ENCODE data around the gene TMEM154.
A peak's percentile ranks its signal among the peaks of the same experiment; 100 is the strongest.

TMEM154 gene

GRCh38 chr4:152705903-152706302 lies 26.1 kb upstream of the TMEM154 start:
- TF ChIP-seq CTCF (conservative IDR thresholded peaks at IDR 0.05): peak; percentile 28; the same call in 1 of the 2 replicates
- H3K27ac ChIP-seq: no peak overlapping the region

- H3K27ac ChIP-seq: no peak overlapping the region
- no peak for TF ChIP-seq CTCF (conservative IDR thresholded peaks at IDR 0.05)
Measured at GRCh38 chr4:152704788-152705187, 25.0 kb upstream of the TMEM154 start.

GRCh38 chr4:152700151-152700550 lies 20.4 kb upstream of the TMEM154 start:
- no peak for TF ChIP-seq CTCF (conservative IDR thresholded peaks at IDR 0.05)
- no peak overlapping the region for H3K27ac ChIP-seq

GRCh38 chr4:152699313-152699712 lies 19.5 kb upstream of the TMEM154 start:
- H3K27ac ChIP-seq: no peak overlapping the region
- TF ChIP-seq CTCF (conservative IDR thresholded peaks at IDR 0.05): no peak

- H3K27ac ChIP-seq: no peak overlapping the region
- TF ChIP-seq CTCF (conservative IDR thresholded peaks at IDR 0.05): no peak
Measured at GRCh38 chr4:152698089-152698499, 18.3 kb upstream of the TMEM154 start.

GRCh38 chr4:152697284-152698088 lies 17.7 kb upstream of the TMEM154 start:
- TF ChIP-seq CTCF (conservative IDR thresholded peaks at IDR 0.05): no peak
- H3K27ac ChIP-seq: no peak overlapping the region

- TF ChIP-seq CTCF (conservative IDR thresholded peaks at IDR 0.05): no peak
- H3K27ac ChIP-seq: no peak overlapping the region
Measured at GRCh38 chr4:152696764-152697261, 17.0 kb upstream of the TMEM154 start.
